NCI-H82 (cell line): ENCODE measurements around the gene GRM4.

Source experiments
- DNase-seq: peaks from one replicate; lab custom pipeline; 2025; lab: John Stamatoyannopoulos, UW

Gene GRM4

GRCh38 chr6:34041385-34041784, 104.5 kb downstream of the GRM4 start:
- DNase-seq, result no peak

- no peak for DNase-seq
Observed at GRCh38 chr6:34039943-34040342, 105.9 kb downstream of the GRM4 start.

- DNase-seq, result no peak
Observed at GRCh38 chr6:34037151-34037550, 108.7 kb downstream of the GRM4 start.

DNA sequence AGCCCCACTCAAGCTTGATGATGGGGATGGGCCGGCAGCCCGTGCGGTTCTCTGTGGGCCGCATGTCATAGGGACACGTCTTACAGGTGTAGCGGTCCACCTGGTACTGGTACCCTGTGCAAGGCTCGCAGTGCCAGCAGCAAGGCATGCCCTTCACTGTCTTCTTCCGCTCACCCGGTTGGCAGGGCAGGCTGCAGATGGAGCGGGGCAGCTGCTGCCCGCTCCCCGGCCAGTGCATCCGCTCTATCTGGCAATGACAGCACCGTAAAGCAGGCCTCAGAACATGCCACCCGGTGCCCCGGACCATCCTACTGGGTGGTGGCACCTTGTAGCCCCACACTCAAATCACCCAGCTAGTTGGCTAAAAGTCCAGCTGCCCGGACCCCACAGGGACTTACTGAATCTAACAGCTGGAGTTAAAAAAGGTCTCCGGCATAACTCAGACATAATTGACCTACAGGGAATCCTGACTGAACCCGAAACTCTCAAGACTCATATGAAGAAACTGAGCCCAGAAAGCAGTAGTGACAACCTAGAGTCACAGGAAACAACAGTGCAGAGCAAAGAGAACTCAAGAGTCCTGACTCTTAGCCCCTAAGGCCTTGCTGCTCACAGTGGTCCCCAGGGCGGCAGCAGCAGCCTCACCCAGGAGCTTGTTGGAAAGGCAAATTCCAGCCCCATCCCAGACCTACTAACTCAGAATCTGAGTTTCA, 109.4 kb downstream of the GRM4 start:
- no peak for DNase-seq

GRCh38 chr6:34035704-34036356, 110.1 kb downstream of the GRM4 start:
- DNase-seq, result no peak

GRCh38 chr6:34035161-34035560, 110.7 kb downstream of the GRM4 start:
- DNase-seq, result no peak

GRCh38 chr6:34032856-34033255, 113.0 kb downstream of the GRM4 start:
- DNase-seq, result no peak

DNA sequence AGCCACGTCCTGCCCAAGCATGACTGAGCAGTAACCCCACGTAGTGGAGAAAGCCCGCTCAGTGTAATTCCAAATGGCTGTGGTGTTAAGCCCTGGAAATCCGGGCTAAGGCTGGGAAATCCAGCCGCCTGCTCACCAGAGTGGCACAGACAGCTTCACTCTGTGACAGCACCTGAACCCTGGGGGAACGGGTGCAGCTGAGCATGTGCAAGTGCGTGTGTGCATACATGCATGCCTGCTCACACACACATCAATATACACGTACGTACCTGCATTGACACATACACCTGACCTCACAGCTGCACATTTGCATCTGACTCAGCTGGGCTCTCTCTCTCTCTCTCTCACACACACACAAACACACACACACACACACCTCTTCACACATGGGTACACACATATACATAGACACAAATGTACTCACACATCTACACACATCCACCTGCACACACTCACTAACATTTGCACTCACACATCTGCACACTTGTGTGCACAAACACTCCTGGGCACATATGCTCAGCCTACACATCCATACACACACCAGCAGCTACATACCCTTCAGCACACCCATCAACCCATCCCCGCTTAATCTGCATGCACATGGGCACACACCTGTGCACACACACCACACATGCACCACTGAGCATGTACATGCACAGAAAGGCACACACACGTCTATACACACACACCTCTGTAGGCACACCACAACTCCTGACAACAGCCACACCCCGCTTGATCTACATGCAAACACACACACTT, 114.1 kb downstream of the GRM4 start:
- DNase-seq, result peak; percentile 89

DNA sequence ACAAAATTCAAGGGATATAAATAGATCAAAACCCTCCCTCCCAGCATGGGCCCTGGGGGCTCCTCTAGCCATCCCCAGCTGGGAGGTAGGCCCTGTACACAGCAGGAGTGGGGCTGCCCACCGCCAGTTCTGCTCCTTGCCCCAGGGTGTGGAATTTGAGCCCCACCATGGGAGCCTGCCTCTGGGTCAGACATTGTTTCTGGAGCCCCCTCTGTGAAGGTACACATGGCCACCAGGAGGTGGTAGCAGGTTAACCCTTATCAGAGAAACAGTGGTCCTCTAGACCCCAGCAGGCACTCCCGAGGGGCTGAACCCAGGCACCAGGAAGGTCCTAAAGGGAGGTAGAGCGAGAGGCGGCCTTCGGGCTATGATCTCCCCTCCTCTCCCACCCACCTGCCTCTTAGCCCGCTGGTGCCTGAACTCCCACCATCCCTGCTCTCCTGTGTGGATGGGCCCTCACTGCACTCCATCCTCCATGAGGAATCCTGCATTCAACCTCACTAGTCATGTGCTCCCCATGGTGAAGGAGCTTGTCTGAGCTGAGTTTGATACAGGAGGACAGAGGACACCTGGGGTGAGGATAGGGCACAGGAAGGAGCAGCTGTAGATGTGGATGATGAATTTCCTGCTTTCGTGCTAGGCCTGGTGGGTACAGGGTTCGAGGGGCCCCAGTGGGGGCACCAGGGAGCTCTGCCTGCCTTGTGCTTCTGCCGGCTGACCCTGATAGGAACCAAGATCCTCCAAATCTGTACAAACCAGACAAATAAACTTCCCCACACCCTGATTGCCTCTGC, 114.9 kb downstream of the GRM4 start:
- peak; percentile 58 for DNase-seq

DNA sequence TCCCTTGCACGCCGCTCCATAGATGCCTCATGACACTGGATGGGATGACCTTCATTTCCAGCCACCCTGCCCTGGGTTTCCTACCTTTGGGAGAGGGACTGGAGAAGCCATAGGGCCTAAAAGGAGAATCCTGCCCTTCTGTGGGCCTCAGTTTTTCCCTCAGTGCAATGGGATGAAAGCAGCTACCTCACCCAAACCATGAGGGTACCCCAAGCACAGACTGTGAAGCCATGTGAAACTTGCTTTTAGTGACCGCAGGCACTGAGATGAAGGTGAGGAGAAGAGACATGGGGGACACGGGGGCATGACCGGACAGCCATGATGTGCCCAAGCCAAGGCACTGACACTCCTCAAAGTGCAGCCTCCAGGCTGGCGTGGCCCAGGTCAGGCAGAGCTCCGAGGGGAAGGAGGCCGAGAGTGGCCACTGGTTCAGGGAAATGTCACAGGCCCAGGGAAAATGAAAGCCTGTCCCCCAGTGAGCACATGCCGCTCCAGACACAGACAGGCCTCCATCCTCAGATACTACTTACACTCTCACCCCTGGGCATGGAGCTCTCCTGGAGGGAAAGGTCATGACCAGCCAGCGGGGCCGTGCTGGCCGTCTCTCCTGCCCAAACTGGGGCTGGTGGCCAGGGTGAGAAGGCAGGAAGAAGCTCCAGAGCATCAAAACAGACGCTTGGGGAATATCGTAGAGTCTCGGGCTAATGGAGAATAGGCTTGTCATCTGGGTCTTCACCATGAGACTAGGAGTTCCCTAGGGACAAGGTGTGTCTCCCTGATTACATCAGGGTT, 116.2 kb downstream of the GRM4 start:
- DNase-seq, result peak; percentile 23

GRCh38 chr6:34028691-34029360, 117.1 kb downstream of the GRM4 start:
- peak; percentile 97 for DNase-seq

DNA sequence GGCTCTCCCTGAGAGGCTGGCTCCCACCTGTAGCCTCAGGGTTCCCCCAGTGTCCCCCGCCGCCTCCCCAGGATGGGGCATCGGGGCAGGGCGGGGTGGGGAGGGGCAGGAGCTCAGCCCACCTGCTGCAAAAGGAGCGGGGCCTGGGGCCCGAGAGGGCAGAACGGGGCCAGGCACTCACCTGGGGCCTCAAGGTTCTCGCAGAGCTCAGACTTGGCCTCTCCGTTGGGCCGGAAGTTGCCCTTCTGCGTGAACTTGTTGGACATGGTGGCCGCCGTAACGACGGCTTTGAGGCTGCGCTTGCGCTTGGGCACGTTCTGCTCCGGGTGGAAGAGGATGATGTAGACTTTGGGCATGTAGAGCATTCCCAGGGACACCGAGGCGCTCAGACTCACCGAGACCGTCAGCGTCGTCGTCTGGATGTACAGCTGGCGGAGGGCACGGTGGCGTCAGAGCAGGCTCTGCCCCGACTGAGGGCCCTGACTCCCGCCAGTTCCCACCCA, 117.9 kb downstream of the GRM4 start:
- DNase-seq, result no peak

- peak; percentile 84 for DNase-seq
Observed at GRCh38 chr6:34027445-34027936, 118.4 kb downstream of the GRM4 start.

GRCh38 chr6:34025861-34026260, 120.0 kb downstream of the GRM4 start:
- no peak for DNase-seq

- no peak for DNase-seq
Observed at GRCh38 chr6:34025112-34025807, 120.6 kb downstream of the GRM4 start.

GRCh38 chr6:34022873-34023255, 123.0 kb downstream of the GRM4 start:
- DNase-seq, result no peak

DNA sequence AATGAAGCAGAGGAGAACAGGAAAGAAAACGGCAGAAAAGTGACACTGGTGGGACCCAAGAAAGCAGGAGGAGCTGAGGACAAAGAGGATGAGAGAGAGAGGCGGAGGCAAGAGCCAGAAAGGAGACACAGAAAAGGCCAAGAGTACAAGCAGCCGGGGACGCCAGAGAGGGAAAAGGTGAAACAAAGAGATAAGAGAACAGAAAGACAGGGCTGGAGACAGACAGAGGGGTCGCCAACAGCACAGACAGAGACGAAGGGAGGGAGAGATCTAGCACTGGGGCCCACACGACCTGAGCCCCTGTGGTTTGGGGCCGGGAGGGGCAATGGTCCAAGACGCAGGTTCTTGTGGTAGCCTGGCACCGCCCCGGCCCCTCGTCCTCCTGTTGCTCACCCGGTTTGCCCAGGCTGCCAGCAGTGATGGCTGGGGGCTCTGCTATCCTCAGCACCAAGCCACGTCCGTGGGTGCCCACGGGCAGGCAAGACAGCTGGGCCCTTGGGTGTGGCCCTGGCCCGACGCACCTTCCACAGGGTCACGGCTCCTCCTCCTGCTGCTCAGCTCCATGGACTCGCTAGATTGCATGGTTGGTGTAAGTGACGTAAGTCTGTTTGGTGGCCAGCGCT, 123.5 kb downstream of the GRM4 start:
- DNase-seq, result no peak

DNA sequence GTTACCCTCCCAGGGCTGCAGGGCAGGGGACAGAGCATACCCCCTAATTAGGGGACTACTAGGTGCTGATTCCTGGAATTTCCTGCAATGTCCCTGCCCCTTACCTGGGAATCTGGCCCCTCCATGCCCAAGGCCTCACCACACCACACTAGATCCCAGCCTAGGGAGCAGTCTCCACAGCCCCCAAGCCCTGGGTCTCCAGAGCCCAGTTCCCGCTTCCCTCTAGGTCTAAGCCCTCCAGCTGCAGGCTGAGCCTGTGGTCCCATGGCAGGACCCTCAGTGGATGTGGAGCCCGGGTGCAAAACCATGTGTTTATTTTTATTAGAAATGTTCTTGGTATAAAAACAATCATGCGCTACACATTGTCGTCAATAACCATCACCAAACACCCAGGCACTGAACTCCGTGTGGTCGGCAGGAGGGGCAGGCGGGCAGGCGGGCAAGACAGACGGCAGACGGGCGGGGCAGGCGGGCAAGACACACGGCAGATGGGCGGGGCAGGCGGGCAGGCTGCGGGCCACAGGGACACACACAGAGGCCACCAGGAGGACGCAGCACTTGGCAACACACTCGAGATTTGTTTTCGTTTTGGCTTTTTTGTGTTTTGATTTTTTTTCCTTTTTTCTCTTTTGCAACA, 124.2 kb downstream of the GRM4 start:
- DNase-seq, result peak; percentile 66
